ENCODE measurements around the gene NMRAL1. TPM values are rescaled to one million over a fixed set of nuclear protein-coding genes. Genes with fewer than 3 reads are reported as not detected.
A peak's percentile ranks its signal among the peaks of the same experiment; 100 is the strongest.

Gene NMRAL1
- total RNA-seq, 1 donor from 2014 or later: 24.1 TPM

DNA sequence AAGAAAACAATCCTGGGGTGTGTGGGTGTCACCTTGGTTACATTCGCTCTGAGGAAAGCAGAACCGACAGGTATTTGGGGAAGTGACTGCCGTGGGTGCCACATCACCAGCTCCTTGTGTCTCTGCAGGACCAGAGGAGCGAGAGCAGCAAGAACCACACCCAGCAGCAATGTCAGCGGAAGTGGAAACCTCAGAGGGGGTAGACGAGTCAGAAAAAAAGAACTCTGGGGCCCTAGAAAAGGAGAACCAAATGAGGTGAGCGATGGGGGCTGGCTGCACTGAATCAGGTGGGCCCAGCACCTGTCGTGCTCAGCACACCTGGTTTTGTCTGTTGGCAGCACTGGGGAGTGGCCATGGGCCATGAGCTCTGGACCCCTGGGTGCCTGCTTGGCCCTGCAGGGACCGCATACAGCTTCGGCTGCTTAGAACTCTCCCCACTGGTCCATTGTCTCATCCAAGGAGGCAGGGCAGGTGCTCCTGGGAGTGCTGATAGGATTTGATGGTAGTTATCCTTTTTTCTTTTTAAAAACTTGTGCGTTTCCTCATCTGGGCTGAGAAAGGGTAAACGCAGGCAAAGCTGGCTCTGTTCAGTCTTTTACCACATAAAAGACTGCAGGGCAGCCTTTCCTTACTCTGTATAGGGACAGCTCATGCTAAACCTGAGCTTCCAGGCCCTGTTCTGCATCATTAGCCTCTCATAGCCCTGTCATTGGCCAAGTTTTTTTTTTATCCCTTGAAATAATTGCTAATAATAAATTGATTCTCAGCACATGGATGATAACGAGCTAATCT, 31.1 kb upstream of the NMRAL1 start:
- no peak for DNase-seq

DNA sequence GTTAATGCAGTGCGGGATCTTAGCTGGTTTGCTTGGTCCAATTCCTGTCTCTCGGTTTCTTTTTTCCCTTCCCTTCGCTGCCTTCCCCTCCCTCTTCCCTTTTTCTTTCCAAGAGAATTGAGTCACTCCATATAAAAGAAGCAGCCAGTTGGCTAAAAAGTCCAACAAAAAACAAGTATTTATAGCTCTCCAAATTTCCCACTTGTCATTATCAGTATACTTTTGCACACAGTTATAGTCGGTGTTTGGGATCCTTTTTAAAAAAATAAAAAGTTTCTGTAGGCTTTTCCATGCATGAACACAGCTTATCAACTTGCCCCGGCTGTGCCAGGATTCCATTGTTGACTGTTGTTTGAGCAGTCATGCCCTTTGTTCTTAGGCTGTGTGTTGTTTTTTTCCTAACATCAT, 26.6 kb upstream of the NMRAL1 start:
- DNase-seq: no peak

DNA sequence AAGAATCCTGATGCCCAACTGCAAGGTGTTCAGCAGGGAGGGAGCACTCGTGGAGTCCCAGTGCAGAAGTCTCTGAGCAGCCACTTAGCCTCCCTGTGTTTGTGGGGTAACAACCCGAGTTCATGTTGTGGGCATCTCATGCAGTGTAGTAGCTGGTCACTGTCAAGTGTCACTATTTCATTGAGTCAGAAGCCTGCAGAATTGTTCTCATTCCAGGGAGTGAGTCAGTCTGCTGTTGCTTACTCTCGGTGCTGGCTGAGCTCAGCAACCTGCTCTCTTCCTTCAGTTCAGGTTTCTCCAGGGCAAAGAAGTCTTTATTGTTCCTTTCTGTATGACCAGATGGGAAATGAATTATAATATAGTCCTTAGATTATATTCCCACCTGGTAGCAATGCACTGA, 25.8 kb upstream of the NMRAL1 start:
- no peak for DNase-seq

DNA sequence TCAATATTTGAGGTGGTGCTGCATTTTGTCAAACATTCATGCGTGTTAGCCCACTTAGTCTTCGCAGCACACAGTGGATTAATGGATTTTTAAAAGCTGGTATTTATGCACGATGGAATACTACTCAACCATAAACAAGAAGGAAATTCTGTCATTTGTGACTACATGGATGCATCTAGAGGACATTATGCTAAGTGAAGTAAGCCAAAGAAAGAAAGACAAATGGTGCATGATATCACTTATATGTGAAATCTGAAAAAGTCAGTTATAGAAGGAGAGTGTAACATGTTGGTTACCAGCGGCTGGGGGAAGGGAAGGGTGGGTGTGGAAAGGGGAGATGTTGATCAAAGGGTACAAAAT, 24.8 kb upstream of the NMRAL1 start:
- no peak for DNase-seq

- DNase-seq: no peak
Observed at GRCh38 chr16:4498546-4499195, 24.2 kb upstream of the NMRAL1 start.

DNA sequence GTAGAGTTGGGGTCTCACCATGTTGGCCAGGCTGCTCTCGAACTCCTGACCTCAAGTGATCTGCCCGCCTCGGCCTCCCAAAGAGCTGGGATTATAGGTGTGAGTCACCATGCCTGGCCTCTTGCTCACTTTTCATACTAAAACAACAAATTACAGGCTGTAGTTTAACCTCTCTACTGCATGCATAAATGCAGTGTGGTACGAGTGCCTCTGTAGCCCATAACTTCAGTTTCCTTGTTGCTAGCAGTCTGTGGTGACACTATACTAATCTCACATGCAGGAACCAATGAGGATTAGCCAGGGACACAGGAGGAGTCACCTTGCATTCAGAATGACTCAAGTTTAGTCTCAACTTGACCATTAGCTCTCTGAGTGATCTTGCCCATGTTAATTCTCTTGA, 21.9 kb upstream of the NMRAL1 start:
- no peak for DNase-seq

GRCh38 chr16:4495766-4496165, 21.3 kb upstream of the NMRAL1 start:
- DNase-seq: no peak

DNA sequence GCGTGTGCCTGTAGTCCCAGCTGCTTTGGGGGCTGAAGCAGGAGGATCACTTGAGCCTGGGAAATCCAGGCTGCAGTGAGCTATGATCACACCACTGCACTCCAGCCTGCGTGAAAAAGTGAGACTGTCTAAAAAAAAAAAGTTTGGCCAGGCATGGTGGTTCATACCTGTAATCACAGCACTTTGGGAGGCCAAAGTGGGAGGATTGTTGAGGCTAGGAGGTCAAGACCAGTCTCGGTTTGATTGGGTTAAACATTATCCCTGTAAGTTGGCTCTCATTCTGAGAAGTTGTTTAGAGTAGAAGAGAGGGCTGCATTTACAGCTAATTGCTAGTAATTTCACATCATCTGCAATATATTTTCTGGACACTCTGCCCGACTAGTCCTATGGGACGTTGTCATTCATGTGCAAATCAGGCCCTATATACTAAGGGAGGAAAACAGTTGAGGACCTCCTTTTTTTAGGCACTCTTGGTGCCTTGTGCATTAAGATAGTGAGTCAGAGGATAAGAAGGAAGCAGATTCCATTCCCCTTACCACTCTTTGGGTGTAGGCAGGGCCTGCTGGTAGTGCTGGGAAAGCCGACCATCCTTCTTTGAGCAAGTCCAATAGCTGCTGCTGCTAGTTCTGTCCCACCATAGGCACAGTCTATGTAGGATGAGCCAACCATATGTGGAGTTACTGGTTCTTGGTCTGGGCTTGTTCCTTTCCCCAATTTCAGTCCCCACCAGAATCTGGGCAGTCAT, 20.5 kb upstream of the NMRAL1 start:
- no peak for DNase-seq

- no peak for DNase-seq
Observed at GRCh38 chr16:4491898-4492297, 17.5 kb upstream of the NMRAL1 start.

DNA sequence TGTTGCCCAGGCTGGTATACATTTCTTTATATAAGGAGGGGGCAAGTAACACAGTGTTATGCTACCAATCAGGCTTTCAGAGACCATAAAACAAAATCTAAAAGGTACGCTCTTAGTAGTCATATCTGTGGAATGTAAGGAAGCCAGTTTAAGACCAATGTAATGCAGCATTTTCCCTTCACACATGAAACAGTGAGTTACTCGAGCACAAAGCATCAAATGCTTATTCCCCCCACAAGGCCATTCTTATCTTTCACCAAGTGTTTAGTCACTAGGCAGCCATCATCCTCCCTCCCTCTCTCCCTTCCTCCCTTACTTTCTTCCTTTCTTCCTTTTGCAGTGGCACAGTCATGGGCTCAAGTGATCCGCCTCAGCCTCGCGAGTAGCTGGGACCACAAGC, 14.6 kb upstream of the NMRAL1 start:
- DNase-seq: no peak

GRCh38 chr16:4488499-4488967, 14.1 kb upstream of the NMRAL1 start:
- DNase-seq: no peak

- DNase-seq: no peak
Observed at GRCh38 chr16:4487955-4488498, 13.6 kb upstream of the NMRAL1 start.

- no peak for DNase-seq
Observed at GRCh38 chr16:4486126-4486893, 11.9 kb upstream of the NMRAL1 start.

DNA sequence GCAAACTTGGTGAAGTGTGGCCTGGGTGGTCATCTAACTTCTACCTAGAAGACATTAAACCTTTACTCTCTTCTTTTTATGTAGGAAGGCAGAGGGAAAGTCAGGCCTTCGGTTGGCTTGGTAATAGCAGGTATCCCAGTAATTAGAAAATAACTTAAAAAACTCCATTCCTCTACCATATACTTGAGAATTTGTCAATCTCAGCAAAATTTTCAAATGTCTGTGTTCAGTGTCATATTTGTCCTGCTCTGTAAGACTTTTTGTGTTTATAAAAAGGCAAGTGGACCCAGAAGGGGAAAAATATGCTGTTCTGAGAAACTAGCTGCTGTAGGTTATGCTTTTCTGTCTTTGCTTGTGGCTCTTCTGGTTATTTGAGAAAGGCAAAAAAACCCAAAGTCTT, 7.5 kb upstream of the NMRAL1 start:
- DNase-seq: no peak

- no peak for DNase-seq
Observed at GRCh38 chr16:4481526-4481925, 7.1 kb upstream of the NMRAL1 start.

GRCh38 chr16:4477966-4478365, 3.5 kb upstream of the NMRAL1 start:
- DNase-seq: no peak

DNA sequence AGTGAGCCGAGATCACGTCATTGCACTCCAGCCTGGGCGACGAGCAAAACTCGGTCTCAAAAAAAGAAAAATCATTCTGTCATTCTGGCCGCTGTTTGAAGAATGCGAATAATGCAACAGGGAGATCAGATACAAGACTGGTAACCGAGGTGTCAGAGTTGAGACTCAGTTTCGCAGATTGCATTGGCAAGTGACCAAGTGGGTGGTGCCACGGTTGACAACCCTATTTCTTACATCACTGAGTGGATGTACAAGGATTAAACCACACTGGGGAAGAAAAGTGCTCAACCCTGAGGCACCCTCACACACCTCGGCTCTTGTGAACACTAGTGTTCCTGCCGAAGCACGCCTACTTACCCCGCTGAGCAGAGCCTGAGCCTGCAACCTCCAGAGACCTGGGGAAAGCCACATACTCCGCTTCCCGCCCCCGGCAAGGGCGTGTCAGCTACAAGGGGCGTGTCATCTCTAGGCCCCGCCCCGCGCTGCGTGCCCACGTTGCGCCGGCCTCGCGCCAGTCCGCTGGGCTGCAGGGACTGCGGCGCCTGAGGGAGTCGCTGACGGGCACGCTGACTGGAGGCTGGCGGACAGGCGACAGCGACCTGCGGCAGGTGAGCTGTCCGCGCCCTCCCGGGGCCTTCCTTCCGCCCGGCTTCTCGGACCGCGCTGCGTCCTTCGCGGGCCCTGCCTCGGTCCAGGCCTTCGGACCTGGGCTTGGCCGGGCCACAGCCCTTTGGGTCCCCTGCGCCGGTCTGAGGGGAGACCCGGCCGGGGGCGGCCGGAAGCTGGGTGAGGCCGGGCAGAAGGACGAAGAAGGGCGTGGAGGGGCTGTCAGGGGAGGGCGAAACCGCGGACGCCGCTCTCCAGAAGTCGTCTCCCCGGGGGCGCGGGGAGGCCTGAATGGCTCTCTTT, 1.7 kb upstream of the NMRAL1 start, which contains the start of gene HMOX2:
Gene HMOX2 (plus strand): TSS at position 519 of the 909 bp plus-strand sequence. CDS start 29,127 bp downstream, outside the sequence.
- peak; percentile 85 for DNase-seq

DNA sequence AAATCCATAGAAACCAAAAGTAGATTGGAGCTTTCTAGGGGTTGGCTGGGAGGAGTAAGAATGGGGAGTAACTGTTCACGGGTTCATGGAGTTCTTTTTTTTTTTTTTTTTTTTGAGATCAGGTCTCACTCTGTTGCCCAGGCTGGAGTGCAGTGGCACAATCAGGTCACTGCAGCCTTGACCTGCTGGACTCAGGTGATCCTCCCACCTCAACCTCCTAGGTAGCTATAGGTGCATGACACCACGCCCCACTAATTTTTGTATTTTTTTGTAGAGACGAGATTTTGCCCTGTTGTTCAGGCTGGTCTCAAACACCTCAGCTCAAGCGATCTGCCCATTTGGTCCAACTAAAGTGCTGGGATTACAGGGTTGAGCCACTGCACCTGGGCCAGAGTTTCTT, 1.5 kb downstream of the NMRAL1 start:
- DNase-seq: no peak

- no peak for DNase-seq
Observed at GRCh38 chr16:4471869-4472268, 2.6 kb downstream of the NMRAL1 start.

GRCh38 chr16:4468972-4469371, 5.5 kb downstream of the NMRAL1 start:
- DNase-seq: no peak

GRCh38 chr16:4467916-4468315, 6.5 kb downstream of the NMRAL1 start:
- no peak for DNase-seq

Measured in skin of body (tissue), 2 donors.